Fibroblast of pulmonary artery (primary cell): Measurements from ENCODE around the gene KIF26B.

ENCODE experiments used
- DNase-seq: peaks from one replicate; pipeline ENCODE4 v3.0.0-alpha.2; 2010; ENCODE audit warnings: low read depth
- H3K4me3 ChIP-seq: replicated peaks from 2 replicates; pipeline ENCODE4 v1.5.1; 2011; ENCODE audit warnings: low read depth, mild to moderate bottlenecking, control low read depth, low read length, moderate library complexity
- CTCF ChIP-seq: IDR thresholded peaks from 2 replicates; pipeline ENCODE4 v1.5.1; 2011; ENCODE audit warnings: mild to moderate bottlenecking, control low read depth, low read length, inconsistent platforms; ENCODE audit errors: missing control alignments

Gene KIF26B

GRCh38 chr1:245169376-245169775 lies 14.6 kb downstream of the KIF26B start:
- H3K4me3 ChIP-seq = no peak overlapping the region
- no peak for TF ChIP-seq CTCF
- no peak for DNase-seq

GRCh38 chr1:245172026-245172425 lies 17.2 kb downstream of the KIF26B start:
- no peak for TF ChIP-seq CTCF
- H3K4me3 ChIP-seq = no peak overlapping the region
- no peak for DNase-seq

- no peak for TF ChIP-seq CTCF
- no peak overlapping the region for H3K4me3 ChIP-seq
- no peak for DNase-seq
Observed at GRCh38 chr1:245172829-245173228, 18.0 kb downstream of the KIF26B start.

- H3K4me3 ChIP-seq = no peak overlapping the region
- TF ChIP-seq CTCF = no peak
- DNase-seq = no peak
Observed at GRCh38 chr1:245173446-245174211, 18.8 kb downstream of the KIF26B start.

- DNase-seq = no peak
- TF ChIP-seq CTCF = no peak
- no peak overlapping the region for H3K4me3 ChIP-seq
Observed at GRCh38 chr1:245177071-245177900, 22.5 kb downstream of the KIF26B start.

- no peak for TF ChIP-seq CTCF
- no peak overlapping the region for H3K4me3 ChIP-seq
- no peak for DNase-seq
Observed at GRCh38 chr1:245179706-245180105, 24.9 kb downstream of the KIF26B start.
